ENCODE measurements around the gene NFATC2.

GRCh38 chr20:51444467-51444866 lies 98.1 kb downstream of the NFATC2 start:
- TF ChIP-seq, protein P1, sequence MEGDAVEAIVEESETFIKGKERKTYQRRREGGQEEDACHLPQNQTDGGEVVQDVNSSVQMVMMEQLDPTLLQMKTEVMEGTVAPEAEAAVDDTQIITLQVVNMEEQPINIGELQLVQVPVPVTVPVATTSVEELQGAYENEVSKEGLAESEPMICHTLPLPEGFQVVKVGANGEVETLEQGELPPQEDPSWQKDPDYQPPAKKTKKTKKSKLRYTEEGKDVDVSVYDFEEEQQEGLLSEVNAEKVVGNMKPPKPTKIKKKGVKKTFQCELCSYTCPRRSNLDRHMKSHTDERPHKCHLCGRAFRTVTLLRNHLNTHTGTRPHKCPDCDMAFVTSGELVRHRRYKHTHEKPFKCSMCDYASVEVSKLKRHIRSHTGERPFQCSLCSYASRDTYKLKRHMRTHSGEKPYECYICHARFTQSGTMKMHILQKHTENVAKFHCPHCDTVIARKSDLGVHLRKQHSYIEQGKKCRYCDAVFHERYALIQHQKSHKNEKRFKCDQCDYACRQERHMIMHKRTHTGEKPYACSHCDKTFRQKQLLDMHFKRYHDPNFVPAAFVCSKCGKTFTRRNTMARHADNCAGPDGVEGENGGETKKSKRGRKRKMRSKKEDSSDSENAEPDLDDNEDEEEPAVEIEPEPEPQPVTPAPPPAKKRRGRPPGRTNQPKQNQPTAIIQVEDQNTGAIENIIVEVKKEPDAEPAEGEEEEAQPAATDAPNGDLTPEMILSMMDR (IDR thresholded peaks at IDR 0.05; ENCODE audit: low read length), result no peak
- no peak for TF ChIP-seq EZH2 (IDR thresholded peaks at IDR 0.05; ENCODE audit: borderline replicate concordance, low read length)
